Upper lobe of left lung (tissue), 4 donors: ENCODE measurements around the gene SLC6A3.

ENCODE experiments used
- POLR2A ChIP-seq, 4 donors: fragments of 450-650 bp; IDR thresholded peaks; one replicate each; pipeline ENCODE4 v1.5.1; 2016 to 2017; ENCODE audit warnings: antibody characterized with exemption in 4 of 4, mild to moderate bottlenecking in 2 of 4
- TF ChIP-seq, protein P1 (sequence below), 6 experiments: fragments of 450-650 bp in 4 of 6; fragments of 200-600 bp in 2 of 6; sonication (generic) in 2 of 6; IDR thresholded peaks; one replicate each; pipeline ENCODE4 v1.5.1; 2016 to 2019; ENCODE audit warnings: antibody characterized with exemption in 6 of 6

- TF ChIP-seq POLR2A (IDR thresholded peaks at IDR 0.05), result no peak
- TF ChIP-seq, protein P1, sequence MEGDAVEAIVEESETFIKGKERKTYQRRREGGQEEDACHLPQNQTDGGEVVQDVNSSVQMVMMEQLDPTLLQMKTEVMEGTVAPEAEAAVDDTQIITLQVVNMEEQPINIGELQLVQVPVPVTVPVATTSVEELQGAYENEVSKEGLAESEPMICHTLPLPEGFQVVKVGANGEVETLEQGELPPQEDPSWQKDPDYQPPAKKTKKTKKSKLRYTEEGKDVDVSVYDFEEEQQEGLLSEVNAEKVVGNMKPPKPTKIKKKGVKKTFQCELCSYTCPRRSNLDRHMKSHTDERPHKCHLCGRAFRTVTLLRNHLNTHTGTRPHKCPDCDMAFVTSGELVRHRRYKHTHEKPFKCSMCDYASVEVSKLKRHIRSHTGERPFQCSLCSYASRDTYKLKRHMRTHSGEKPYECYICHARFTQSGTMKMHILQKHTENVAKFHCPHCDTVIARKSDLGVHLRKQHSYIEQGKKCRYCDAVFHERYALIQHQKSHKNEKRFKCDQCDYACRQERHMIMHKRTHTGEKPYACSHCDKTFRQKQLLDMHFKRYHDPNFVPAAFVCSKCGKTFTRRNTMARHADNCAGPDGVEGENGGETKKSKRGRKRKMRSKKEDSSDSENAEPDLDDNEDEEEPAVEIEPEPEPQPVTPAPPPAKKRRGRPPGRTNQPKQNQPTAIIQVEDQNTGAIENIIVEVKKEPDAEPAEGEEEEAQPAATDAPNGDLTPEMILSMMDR (IDR thresholded peaks at IDR 0.05), result no peak
Measured at GRCh38 chr5:1461396-1461795, 16.2 kb upstream of the SLC6A3 start.
